A549 treated with GW870086 at 1 μM for 4 hours (cell line): ENCODE measurements around the gene CCT3. TPM values are rescaled to one million over a fixed set of nuclear protein-coding genes. Genes with fewer than 3 reads are reported as not detected.

Experiments used
- total RNA-seq: library from RNA; stranded (reverse); fragments of 200-300 nt; extraction: Qiagen RNA extraction; gene quantifications from 5 replicates; pipeline ENCODE4 v1.2.3, GENCODE V29; 2022; ENCODE audit warnings: low read depth

CCT3 gene
- total RNA-seq: 379 to 412 TPM (median 408 TPM) in 5 replicates

DNA sequence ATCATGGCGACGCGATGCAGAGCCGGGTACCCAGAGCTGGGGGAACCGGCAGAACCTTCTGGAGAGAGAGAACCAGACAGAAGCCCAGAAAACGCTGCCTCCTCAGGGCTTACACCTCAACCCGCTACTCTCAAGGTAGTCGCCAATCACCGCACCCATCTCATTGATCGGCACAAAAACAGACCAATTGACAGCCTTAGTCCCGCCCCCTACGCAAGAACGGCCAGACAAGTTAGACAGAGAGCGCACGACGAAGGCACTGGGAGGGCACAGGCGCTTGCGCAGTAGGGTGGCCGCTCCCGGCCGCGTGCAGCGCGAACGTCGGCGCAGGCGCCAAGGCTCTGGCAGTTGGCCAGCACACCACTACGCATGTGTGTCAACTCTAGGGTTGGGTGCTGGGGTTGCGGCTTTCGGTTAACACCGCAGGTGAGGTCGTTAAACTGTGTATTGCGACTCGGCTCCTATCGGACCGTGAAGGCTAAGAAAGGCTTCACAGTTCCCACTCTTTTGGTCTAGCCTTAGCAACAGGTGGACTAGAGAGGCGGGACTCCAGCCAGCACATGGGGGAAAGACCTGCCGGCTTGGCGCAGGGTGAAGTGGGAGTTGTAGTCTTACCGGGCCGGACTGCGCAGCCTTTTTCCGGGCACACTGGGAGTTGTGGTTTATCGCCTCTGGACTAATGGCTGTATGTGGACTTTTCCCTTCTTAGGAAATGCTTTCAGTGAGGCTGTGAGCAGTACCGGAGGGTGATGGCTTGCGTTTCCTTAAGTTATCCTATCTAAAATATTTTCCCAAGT lies at the start of gene CCT3, which contains the start of gene TSACC:
Gene CCT3 (minus strand): TSS at position 113 of the 797 bp plus-strand sequence. CDS start 108 bp downstream, at position 5.
Gene TSACC (plus strand): TSS at position 347 of the 797 bp plus-strand sequence. CDS start 1,232 bp downstream, outside the sequence.

DNA sequence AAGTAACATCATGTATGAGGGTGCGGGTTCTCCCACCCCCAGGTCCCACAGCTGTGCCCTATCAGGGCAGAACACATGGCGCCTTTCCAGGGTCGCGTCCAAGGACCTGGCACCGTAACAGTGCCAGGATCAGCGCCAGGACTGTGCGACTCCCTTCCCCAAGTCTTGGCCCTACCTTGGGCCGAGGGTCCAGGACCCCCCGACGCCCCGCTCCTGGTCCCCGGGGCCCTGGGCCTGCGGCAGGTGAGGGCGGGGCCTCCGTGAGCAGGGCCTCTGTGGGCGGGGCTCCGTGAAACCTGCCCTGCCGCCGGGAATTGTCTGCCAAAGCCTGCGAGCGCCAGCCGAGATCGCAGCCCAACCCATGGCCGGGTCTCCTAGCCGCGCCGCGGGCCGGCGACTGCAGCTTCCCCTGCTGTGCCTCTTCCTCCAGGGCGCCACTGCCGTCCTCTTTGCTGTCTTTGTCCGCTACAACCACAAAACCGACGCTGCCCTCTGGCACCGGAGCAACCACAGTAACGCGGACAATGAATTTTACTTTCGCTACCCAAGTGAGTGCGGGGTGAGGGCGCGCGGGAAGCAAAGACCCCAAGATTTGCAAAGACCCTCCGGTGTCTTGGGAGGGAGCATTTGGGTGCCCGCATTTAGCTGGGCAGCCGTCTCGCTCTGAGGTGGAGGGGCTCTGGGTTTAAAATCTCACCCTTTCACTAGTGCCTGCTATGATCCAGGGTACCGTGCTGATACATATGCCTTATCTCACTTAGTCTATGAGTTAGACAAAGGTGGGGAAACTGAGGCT lies 31.0 kb upstream of the CCT3 start, which contains the start of gene RHBG:
Gene RHBG (plus strand): TSS at position 323 of the 796 bp plus-strand sequence. CDS start 39 bp downstream, at position 362.

DNA sequence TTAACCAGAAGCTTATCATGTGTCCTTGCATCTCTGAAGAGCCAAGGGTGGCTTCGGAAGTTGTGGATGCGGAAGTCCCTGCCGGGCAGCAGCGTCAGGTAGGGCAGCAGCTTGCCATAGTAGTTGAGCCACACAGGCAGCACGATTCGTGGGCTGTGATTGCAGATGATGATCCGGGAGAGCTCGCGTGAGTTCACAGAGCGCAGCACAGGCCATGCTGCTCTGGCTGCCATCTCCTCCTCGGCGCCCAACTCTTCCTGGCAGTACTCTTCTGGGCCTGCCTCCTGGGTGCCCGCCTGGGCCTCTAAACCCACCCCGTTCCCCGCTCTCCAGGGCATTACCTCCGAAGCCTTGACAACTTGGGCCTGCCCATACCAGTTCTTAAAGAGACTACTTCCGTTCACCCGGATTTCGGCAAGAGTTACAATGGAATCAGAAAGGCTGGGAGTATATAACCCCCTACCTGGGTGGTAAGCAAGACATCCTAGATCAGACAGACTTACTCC lies 39.2 kb downstream of the CCT3 start, which contains the start of gene VHLL:
Gene VHLL (minus strand): TSS at position 456 of the 506 bp plus-strand sequence. CDS start 118 bp downstream, at position 338.

DNA sequence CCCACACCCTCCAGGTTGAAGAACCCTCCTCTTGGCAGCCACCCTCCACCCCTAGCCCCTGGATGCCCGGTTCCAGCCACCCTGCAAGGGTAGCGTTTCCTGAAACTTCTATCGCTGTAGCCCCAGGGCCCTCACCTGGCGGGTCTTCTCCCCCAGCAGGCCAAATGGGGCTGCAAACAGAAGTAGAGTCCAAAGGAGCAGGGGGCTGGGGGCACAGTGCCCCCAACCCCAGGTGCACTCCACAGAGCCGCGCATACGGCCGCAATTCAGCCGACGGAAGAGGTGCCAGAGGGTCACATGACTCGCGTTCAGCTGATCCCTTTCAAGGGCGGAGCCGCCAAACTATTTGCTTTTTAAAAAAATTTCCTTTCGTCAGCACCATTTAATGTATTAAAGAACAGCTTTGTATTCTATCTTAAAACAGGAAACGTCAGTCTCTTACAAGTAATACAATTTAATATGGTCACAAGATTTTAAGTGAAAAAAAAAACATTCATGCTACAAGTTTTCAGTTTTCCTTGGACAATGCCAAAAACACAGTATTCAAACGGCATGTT lies 42.6 kb downstream of the CCT3 start, which contains the start of gene GLMP:
Gene GLMP (minus strand): TSS at position 289 of the 557 bp plus-strand sequence. CDS start 34 bp downstream, at position 255.

DNA sequence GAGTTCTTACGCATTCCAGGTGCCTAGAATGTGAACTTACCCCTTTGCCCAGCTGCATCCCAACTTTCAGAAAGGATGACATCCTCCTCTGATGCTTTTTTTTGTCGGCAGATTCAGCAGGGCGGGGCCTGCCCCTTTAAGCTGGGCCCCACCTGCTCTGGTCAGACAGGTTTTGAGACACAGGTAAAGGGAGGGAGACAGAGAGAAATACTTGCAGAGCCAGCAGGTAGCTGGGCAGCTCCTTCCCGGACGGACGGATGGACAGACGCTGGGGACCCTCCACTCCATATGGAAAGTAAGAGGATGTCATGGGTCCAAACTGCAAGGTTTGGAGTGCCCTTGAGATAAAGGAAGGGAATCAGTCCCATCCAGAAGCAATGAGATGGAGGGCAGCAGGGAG lies 54.0 kb downstream of the CCT3 start, which contains the start of gene TMEM79:
Gene TMEM79 (plus strand): TSS at position 214 of the 400 bp plus-strand sequence. CDS start 902 bp downstream, outside the sequence.

DNA sequence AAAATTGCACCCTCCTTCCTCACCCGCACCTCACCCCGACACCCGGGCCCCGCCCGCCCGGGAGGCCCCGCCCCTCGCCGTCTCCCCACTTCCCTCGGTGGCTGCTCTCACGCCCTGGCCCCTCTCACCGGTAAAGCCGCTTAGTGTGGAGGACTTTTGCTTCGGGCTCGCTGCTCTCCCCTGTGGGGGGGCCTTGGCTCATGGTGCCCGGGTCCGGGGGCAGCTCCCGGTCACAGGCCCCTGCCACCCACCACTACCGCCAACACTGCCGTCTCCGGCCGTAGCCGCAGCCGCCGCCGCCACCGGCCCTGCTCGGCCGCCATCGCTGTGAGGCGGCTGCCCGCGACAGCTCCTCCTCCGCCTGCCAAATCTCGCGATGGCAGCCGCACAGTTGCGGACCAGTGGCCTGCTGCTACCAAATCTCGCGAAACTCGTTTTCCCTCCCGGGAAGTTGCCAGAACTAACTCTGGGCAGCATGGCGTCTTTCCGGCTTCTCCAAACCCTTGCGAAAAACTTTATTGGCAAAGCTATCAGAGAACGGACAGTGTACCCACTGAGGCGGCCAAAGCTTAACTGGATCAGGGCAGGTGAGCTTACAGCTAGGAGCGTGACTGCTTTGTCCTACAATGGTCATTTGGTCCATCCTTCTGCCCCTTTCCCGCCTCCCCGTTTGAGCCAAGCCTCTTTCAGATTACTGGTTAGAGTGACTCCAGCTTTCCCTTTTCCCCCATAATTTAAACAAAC lies 55.4 kb downstream of the CCT3 start, which contains the start of gene SMG5:
Gene SMG5 (minus strand): TSS at position 347 of the 744 bp plus-strand sequence. CDS start 145 bp downstream, at position 202.

Other genes with a start within 250 kb of the CCT3 start
- 635 to 777 TPM (median 765 TPM) in 5 replicates for gene LMNA, start 223.6 kb downstream of the CCT3 start, total RNA-seq
- gene SEMA4A, start 184.7 kb downstream of the CCT3 start, total RNA-seq: 0.33 to 0.47 TPM (median 0.41 TPM) in 5 replicates
- gene SLC25A44, start 144.2 kb downstream of the CCT3 start, total RNA-seq: 26.0 to 29.3 TPM (median 27.2 TPM) in 5 replicates
- 55.2 to 64.4 TPM (median 59.5 TPM) in 5 replicates for gene PMF1, start 125.3 kb downstream of the CCT3 start, total RNA-seq
- gene BGLAP, start 96.1 kb downstream of the CCT3 start, total RNA-seq: 0.23 to 1.0 TPM (median 0.61 TPM) in 4 of 5 replicates, not detected in the other
- gene PAQR6, start 90.2 kb downstream of the CCT3 start, total RNA-seq: 2.4 to 5.5 TPM (median 3.3 TPM) in 5 replicates
- 40.9 to 46.9 TPM (median 43.9 TPM) in 5 replicates for gene SMG5, start 55.5 kb downstream of the CCT3 start, total RNA-seq
- gene TMEM79, start 54.0 kb downstream of the CCT3 start, total RNA-seq: 6.0 to 7.9 TPM (median 7.5 TPM) in 5 replicates
- gene GLMP, start 42.6 kb downstream of the CCT3 start, total RNA-seq: 33.0 to 47.2 TPM (median 42.7 TPM) in 5 replicates
- gene VHLL, start 39.0 kb downstream of the CCT3 start, total RNA-seq: not detected in 5 replicates
- gene TSACC, start 234 bp upstream of the CCT3 start, total RNA-seq: 1.9 to 3.5 TPM (median 2.2 TPM) in 5 replicates
- not detected in 5 replicates for gene RHBG, start 30.9 kb upstream of the CCT3 start, total RNA-seq
- 20.2 to 29.8 TPM (median 28.1 TPM) in 5 replicates for gene MEF2D, start 162.5 kb upstream of the CCT3 start, total RNA-seq
- gene IQGAP3, start 234.3 kb upstream of the CCT3 start, total RNA-seq: 12.2 to 18.5 TPM (median 15.3 TPM) in 5 replicates
- not detected in 5 replicates for gene TTC24, start 241.4 kb upstream of the CCT3 start, total RNA-seq